ENCODE data around the gene ERI3.

ERI3 gene

DNA sequence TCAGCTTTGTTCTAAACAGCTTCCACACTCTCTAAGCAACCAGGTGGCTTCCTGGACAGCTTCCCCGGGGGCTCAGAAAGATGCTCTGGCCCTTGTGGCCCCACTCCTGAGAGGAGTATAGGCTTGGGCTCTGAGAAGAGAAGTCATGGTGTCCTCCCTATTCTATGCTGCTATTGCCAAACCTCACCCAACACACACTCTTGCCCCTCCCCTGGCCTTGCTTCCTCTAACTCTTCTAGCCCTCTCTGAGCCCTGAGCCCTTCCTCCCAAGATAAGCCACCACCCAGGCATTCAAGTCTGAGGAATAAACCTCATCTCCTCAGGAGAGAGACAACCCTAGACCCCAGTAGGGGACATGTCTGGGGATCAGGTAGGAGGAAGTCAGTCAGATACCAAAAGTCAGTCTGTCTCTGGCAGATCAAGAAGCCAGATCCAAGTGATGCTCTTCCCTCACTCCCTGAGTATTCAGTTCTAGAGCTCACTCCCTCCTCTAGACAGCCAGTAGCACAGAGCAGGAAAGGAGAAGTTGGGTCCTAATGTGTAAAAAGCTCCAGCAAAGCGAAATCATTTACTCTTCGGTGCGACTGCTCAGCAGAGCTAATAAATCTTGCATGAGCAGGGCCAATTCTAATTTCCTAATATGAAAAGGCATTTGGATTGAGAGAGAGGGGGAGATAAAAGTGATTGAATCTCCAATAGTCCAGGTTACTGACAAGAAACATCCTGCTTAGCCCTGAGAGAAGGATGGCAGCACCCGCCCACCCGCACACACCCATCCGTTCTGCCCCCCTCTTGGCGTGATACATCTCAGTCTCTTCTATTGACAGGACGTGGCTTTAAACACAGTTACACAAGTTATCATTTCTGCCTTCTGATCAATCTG, 91.2 kb downstream of the ERI3 start:
- in situ Hi-C loops (cut with MboI; ENCODE audit: low sequenced_read_pairs) = no loop called here

DNA sequence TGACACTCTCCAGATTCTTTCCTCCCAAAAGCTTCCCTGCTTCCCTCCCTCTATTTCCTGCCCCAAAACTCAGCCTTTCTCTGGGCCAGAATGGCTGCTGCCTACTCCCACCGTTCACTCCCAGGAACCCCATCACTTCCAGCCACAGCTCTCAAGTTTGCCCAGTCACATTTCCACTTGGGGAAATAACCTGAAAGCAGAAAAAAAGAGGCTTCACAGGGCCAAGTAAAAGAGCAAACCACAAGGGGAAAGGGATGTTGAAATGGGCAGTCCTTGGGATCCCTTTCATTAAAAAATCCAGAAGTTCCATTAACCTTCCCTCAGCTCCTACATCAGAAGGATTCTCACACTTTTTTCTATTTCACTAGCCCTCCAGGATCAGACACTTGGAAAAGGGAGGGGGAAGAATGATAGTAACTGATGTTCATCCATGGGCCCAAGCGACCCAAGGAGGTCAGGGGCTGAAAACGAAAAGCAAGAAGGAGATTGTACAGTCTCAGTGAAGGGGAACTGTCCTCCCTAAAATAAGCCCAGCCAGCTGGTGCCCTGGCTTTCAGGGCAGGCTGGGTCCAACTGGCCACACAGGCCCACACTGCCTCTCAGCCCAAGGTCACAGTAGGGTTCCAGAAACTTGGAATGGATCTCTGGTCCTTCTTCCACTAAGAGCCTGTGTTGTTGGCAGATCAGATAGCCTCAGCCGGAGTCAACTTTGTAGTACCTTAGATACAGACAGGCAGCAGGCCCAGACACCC, 92.1 kb downstream of the ERI3 start:
- in situ Hi-C loops (cut with MboI; ENCODE audit: low sequenced_read_pairs) = no loop called here

DNA sequence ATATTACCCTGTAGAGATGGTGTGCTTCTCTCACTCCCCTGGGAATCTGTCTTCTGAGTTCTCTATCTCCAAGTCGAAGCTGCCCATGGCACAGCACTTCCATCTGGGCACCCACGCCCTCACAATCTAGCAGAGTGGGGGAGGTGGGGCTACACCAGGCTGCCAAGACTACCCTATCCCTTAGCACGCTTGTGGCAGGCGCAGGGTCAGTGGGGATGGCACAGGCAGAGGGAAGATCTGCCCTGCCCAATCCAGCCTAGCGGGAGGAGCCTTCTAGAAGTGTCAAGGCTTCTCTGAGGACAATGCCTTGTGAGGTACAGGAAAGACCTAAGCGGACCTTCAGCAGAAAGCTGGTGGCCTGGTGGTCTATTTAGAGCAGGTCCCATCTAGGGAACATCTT, 92.6 kb downstream of the ERI3 start:
- in situ Hi-C loops (cut with MboI; ENCODE audit: low sequenced_read_pairs) = no loop called here

DNA sequence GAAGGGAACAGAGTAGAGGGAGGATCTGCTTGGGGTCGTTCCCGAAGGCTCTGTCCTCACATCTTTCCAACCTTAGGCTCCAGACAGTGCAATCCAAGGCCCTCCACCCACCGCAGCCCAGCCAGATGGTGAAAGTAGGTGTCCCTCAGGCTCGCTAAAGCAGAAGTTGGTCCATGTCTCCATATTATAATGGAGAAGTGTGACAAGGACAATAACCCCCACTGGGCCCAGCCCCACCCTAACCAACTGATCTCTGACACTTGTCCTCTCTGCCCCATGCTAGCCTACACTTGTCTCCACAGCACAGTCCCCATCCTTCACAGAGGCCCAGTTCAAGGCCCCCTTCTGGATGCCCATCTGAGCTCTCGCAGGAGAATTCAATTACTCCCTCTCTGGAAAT, 93.1 kb downstream of the ERI3 start:
- in situ Hi-C loops (cut with MboI; ENCODE audit: low sequenced_read_pairs) = no loop called here

DNA sequence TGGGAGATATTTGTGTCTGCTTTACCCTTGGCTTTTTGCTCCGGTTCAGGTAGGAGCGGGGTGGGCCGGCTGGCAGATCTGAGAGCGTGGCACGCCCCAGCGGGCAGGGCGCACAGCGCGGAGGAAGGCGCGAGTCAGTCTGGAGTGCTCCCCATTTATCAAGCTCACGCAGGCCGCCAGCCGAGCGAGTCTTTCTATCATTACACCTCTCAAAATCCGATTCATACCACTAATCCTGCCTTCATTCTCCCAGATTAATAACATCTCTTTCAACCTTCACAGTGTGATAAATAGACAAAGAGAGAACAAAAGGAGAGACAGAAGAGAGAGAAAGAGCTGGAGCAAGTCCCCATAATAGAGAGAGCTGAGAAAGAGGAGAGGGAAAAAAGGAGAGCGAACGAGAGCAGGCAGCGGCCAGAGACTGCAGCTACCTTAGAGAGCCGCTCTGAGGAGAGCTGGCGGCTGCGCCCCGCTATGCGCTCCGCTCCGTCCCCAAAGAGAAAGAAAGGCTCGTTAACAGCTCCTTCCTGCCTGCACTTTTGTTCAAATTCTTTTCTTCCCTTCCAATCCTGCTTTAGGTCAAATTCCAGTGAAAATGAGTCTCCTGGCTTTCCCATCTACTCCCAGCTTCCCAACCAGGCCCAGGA, 93.8 kb downstream of the ERI3 start:
- in situ Hi-C loops (cut with MboI; ENCODE audit: low sequenced_read_pairs) = no loop called here

DNA sequence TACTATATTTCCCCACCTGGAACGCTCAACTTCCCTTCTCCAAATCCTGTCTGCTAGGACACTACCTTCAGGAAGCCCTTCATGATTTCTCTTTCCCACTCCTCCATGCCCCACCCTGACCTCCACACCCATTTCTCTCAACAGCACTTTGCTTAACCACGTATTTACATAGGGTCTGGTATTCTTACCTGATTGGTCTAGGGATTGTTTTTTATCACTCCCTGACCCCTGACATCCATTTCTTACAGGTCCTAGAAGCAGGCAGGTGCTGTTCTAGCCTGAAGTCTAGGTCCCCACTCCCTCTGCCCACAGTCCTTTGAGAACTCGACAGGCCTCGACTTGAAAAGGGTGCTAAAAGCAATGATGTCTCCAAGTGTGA, 94.3 kb downstream of the ERI3 start:
- in situ Hi-C loops (cut with MboI; ENCODE audit: low sequenced_read_pairs) = no loop called here

DNA sequence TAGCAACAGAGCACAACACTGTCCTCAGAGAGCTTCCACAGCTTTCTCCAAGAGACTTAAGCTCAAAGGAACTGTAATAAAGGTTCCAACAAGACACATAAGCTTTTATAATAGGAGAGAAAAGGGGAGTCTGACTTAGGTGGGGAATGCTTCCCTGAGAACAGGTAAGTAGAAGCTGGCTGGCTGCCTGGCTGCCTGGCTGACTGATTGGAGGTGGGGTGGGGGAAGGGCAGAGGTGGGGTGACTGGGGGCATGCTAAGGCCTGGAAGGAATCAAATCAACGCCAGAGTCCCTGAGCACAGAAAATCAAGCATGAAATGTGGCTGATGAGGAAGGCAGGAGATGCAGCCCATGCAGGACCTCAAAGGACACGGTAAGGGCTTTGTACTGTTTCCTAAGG, 96.0 kb downstream of the ERI3 start:
- in situ Hi-C loops (cut with MboI; ENCODE audit: low sequenced_read_pairs) = no loop called here

DNA sequence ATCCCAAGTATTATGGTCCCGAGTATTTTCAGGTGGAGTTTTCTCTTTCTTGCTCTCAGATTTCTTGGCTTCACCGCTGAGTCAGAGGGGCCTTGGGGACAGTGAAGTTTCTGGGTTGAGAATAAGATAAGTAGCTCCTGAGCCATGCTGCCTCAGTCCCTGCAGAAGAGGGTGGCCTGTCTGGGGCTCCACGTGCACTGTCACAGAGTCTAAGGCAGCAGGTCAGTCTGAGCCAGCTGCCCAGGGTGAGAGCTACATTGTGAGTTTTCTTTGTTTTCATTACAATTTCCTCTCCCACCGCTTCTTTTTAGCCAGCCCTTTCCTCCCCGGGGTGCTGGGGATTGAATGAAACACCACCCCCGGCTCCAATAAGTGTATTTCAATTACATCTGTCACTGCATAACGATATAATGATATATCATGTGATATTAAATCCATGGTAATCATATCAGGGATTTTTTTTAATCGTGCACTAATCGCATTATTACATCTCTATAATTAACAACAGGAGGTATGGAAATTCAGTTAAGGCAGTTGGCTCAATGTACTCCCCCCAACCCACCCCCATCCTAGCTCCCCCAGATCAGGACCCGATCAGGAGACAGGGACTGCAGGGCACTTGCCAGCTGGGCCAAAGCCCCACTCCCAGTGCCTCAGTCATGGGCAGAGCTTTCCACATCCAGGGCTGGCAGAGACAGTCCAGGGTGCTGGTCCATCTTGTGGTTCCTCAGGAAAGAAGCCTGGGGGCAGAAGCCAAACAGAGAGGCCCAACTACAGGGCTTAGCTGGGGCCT, 98.1 kb downstream of the ERI3 start:
- in situ Hi-C loops (cut with MboI; ENCODE audit: low sequenced_read_pairs) = no loop called here

DNA sequence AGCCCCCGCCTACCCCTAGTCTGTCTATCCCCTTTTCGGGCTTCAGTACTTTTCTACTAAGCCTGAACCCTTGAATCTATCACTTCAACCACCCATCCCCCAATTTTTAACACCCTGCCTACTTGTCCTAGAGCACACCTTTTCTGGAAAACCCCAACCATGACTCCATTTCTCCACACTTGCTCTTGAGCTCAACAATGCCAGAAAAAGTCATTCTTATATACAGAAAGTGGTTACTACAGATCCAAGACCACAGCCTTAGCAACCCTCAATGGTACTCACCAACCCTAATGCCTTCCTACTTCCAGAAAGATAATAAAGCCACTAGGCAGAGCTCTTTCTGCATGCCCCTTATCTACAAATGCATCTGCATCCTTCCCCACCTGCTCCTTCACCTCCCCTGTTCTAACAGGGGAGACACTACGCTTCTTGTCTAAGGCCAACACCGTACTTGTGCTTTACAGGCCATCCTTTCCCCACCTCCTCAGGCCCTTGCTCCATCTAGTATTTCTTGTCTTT, 100.6 kb downstream of the ERI3 start:
- in situ Hi-C loops (cut with MboI; ENCODE audit: low sequenced_read_pairs) = no loop called here

DNA sequence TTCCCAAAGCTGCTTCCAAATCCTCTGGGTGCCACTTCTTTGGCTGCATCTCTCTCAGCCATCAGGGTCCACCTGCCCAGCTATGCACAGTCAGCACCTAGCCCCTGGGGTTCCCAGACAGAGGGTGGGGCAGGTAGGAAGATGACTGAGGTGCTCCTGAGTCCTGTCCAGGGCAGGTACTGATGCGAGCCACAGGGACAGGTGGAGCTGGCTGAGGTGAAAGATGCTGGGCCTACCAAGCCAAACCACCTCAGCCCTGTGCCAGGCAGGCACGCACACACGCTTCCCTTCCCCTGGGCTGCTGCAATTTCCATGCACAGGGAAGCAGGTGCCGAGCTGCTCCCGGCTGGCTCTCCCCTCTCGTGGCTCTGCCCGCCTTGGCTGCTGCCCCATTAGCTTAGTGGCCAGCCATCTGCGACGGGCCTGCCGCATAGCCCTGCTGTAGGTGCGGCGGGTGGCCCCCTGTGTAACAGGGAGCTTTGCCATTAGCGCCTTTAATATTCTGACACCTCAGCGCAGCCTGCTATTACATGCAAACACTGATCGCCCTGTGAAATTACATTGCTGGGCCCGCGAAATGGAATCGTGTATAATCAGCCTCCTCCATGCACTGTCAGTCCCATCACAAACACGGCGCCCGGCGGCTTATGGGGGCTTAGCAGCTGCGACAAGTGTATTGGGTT, 102.9 kb downstream of the ERI3 start:
- in situ Hi-C loops (cut with MboI; ENCODE audit: low sequenced_read_pairs) = no loop called here

DNA sequence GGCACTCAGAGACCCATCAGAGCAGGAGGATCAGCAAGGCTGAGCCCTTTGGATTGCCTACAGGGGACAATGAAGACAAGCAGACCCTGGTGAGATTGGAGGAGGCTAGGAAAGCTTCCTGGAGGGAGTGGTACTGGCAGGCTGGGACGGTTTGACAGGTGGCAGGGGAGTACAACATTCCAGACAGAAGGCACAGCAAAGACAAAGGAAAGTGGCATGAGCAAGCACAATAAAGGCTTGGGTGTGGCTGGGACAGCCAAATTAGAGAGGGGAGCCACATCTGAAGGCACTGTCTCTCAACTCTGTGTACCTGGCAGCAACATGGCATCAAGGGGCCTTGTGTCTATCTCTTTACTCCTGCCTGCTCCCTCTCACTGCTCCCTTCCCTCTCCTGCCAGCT, 103.6 kb downstream of the ERI3 start:
- in situ Hi-C loops (cut with MboI; ENCODE audit: low sequenced_read_pairs) = no loop called here

DNA sequence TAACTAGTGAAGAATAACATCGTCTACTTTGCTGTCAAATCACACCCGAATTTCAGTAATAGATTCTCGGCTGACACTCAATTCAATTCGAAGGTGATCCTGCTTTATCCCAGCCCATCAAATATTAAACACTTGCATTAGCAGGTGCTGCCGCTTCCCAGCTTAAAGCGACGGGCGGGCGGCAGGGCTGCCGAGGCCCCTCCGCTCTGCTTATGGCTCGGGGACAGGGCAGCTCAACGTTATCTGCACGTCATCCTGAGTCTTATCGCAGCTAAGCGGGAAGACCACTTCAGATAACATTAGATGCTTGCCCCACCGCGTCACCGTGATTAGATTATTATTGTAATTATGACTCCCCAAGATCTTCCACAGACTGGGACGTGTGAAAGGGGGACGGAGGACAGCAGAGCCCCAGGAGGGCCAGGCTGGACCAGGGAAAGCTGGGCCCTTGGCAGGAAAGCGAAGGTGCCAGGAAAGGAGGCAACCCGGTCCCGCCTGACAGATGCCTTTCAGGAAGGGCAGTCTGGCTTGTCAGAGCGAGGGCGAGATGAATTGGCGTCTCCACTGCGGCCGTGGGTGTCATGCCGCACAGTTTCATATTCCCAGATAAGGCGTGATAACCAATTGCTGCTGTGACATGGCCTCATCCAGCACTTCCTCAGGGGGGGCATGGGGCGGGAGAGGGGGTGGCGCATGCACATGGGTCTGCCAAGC, 104.8 kb downstream of the ERI3 start:
- in situ Hi-C loops (cut with MboI; ENCODE audit: low sequenced_read_pairs) = no loop called here

DNA sequence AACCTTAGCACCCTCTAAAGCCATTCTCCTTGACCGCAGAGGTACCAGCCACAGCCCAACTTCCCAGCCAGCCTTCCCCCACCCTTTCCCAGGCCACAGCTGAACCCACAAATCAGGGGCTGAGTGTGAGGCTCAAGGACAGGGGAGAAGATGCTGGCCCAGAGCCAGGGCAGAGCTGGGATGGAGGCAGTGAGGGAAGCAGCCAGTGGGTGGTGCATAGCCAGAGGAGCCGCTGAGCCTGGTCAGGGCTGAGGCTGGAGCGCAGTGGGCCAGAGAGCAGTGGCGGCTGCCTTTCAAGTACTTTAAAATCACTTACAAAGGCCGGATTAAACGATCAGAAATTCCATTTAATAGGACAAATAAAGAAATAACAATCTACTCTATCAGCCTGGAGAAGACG, 105.5 kb downstream of the ERI3 start:
- in situ Hi-C loops (cut with MboI; ENCODE audit: low sequenced_read_pairs) = no loop called here

DNA sequence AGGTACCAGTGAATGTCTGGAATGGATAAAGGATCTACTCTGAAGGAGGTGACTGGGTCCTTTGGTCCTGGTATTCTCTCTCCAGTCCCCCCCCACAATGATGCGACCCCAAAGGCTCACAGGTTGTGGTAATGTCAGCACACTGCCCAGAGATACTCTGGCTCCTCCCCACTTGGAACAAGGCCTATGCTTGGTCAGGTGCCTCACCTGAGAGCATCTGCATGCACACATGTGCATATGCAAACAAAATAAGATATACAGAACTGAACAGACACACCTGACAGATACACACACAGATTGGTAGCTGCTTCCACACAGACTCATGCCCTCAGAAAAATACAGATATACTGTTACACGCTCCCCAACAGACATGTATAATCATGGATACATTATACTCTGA, 108.3 kb downstream of the ERI3 start:
- in situ Hi-C loops (cut with MboI; ENCODE audit: low sequenced_read_pairs) = no loop called here

DNA sequence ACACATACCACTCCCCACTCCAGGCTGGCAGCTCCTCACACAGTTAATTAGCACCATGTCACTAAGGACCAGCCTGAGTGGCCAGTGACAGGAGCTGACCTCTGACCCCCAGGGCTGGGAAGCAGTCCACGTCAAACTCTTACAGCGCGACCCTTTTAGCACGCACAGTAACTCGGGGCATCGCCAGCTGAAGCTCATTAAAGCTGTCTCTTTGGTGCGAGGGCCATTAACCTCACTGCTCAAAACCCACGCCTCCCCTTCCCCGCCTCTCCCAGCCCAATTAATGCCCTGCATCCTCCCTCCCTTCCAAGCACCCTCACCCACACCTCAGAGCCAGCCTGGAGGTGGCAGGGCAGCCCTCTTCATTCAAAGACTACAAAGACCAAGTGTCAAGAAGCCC, 110.1 kb downstream of the ERI3 start:
- in situ Hi-C loops (cut with MboI; ENCODE audit: low sequenced_read_pairs) = no loop called here

DNA sequence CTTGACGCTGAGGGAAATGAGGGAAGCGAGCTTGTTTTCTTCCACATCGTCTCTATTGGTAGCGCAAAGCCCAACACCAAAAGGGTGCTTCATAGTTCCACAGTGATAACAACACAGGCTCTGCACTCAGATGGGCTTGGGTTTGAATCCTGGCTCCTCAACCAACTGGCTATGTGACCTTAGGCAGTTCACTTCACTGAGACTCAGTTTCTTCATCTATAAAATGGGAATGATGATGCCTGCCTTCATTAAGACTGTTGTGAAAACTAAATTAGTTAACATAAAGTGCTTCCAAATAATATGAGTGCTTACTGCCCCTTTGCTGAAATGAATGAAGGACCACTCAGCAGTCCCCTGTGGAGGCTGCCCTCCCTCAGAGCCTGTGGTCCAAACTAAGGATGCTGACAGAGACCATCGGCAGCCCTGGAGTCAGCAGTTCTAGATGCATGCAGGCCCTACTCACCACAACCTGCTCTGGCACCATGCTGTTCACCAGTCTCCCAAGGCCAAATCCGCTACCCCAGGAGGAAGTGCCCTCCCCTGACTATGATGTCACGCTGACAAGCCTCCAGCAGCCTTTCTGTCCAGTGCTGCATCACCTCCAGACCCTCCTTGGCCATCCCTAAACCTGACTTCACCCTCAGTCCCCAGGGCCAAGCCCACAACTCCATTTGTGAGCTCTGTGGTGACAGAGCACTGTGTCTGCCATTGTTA, 111.1 kb downstream of the ERI3 start:
- in situ Hi-C loops (cut with MboI; ENCODE audit: low sequenced_read_pairs) = no loop called here

DNA sequence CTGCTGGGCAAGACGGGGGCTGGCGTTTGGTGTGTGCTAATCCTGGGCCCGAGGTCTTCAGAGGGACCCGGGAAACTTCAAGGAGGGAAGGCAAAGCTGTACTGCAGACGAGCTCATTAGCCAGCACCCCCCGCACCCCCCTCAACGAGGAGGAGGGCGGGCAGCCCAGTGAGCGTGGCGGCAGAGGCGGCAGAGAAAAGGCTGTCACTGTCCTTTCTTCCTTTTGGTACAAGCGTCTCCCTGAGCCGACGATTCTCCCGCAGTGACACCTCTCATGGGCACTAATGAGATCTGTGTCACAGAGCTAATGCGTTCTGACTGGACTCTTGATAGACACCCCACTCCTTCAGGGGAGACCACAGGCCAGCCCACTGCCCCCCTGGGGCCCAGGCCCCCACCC, 112.3 kb downstream of the ERI3 start:
- in situ Hi-C loops (cut with MboI; ENCODE audit: low sequenced_read_pairs) = no loop called here

DNA sequence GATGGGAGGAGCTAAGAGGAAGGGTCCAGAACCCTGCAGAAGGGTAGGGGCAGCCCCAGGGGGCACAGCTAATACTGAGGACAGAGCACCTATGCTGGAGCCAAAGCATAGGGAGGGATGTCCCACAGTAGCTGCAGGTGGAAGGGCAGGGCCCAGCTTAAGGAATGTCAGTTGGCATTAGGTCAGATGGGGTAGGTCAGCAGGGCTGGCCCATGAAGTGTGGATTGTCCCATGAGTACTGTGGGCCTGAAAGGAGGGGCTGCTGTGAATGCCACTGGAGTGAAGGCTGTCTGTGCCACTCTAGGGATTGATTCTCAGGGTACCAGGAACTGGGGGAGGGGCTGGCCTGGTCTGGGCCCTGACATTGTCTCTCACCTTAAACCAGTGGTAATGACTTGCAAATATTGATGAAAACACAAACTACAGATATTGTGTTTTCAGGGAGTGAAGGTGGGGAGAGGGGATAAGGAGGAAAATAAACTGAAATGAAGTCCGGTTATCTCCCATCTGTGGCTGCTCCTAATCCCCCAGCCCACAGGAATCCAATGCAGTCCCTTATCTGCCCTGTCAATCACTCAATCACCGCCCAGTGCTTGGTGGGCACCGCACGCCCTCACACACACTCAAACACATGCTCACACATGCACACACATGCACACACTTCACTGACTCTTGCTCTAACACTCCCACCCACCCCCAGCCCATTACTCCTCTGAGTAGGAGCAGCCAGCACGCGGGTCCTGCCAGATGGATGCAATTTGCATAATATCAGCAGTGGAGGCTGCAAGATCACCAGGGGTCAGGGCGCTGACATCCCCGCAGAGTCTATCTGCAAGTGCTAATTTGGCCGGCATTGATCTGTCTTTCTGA, 114.0 kb downstream of the ERI3 start:
- in situ Hi-C loops (cut with MboI; ENCODE audit: low sequenced_read_pairs) = no loop called here

Data from HL-60/S4 treated with phorbol 12-myristate 13-acetate at 8.2 ng/mL for 4 days and 3 days (cell line).